ENCODE data around the gene DIS3L2. TPM values are rescaled to one million over a fixed set of nuclear protein-coding genes. Genes with fewer than 3 reads are reported as not detected.
"Not testable (repeated sequence)": the region's sequence is repeated elsewhere in the genome, so short reads cannot be mapped to it uniquely, and the experiment has no call there.

The DIS3L2 gene
- total RNA-seq, 1 donor from 2014 or later: 32.2 TPM

DNA sequence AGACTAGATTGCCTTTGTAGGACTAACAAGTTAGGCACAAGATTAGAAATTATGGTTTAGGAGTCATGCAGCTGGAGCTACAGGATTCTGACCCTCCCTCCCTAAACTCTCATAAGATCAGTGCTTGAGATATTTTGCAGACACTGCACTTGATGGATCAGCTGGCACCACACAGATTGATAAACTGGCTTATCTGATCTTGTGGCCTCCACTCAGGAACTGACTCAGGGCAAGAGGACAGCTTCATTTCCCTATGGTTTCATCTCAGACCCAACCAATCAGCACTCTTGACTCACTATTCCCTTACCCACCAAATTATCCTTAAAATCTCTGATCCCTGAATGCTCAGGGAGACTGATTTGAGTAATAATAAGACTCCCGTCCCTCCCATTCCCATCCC, 152.3 kb downstream of the DIS3L2 start:
- H3K4me3 ChIP-seq: no peak overlapping the region
- no peak for DNase-seq (ENCODE audit: extremely low spot score in 2 of 2)
- H3K4me1 ChIP-seq: no peaks in the 10 kb centered on the region
- no peak overlapping the region for H3K27ac ChIP-seq
- TF ChIP-seq, protein P1, sequence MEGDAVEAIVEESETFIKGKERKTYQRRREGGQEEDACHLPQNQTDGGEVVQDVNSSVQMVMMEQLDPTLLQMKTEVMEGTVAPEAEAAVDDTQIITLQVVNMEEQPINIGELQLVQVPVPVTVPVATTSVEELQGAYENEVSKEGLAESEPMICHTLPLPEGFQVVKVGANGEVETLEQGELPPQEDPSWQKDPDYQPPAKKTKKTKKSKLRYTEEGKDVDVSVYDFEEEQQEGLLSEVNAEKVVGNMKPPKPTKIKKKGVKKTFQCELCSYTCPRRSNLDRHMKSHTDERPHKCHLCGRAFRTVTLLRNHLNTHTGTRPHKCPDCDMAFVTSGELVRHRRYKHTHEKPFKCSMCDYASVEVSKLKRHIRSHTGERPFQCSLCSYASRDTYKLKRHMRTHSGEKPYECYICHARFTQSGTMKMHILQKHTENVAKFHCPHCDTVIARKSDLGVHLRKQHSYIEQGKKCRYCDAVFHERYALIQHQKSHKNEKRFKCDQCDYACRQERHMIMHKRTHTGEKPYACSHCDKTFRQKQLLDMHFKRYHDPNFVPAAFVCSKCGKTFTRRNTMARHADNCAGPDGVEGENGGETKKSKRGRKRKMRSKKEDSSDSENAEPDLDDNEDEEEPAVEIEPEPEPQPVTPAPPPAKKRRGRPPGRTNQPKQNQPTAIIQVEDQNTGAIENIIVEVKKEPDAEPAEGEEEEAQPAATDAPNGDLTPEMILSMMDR (IDR thresholded peaks at IDR 0.05): no peak
- TF ChIP-seq POLR2A (IDR thresholded peaks at IDR 0.05) (no peak), POLR2AphosphoS5 (IDR thresholded peaks at IDR 0.05; ENCODE audit: insufficient read depth in 1 of 2, low read depth in 1 of 2) (no peak)
- intact Hi-C loops (cut with DNase I): no loop called here
- H3K36me3 ChIP-seq: no peaks in the 10 kb centered on the region
- H3K27me3 ChIP-seq: no peaks in the 10 kb centered on the region
- no peaks in the 10 kb centered on the region for H3K9me3 ChIP-seq

DNA sequence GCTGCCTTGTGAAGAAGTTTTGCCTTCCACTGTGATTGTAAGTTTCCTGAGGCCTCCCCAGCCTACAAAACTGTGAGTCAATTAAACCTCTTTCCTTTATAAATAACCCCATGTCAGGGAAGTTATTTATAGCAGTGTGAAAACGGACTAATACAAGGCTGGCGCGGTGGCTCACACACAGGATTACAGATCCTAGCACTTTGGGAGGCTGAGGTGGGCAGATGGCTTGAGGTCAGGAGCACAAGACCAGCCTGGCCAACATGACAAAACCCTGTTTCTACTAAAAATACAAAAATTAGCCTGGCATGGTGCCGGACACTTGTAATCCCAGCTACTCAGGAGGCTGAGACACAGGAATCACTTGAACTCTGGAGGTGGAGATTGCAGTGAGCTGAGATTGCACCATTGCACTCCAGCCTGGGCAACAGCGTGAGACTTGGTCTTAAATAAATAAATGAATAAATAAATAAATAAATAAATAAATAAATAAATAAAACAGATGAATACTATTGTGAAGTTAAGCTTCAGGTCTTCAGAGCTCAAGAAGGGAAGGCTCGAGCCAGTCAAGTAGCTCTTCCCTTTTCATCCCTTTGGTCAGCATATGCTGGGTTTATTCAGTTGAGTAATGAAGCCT, 154.3 kb downstream of the DIS3L2 start:
- H3K27me3 ChIP-seq; intact Hi-C loops (cut with DNase I); H3K36me3 ChIP-seq; H3K9me3 ChIP-seq; H3K4me3 ChIP-seq; DNase-seq (ENCODE audit: extremely low spot score in 2 of 2); H3K27ac ChIP-seq; H3K4me1 ChIP-seq: not testable (repeated sequence)

DNA sequence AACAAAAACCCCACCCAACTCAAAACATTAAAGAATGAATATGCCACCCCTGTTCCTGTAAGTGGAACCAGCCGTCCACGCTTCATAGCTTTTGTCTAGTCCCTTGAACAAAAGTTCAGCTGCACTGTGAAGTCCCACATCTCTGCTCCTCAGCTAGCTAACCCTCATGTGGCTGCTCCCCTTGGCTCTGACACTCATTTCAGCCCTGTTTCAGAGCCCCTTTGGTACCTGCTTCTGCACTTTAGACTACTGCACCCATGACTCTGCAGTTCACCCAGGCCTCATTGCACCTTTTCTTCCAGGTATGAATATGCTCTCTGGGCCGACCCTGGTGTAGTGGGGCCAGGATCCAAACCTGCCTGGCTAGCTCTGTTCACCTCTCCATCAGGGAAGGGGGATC, 155.3 kb downstream of the DIS3L2 start:
- DNase-seq (ENCODE audit: extremely low spot score in 2 of 2): no peak
- TF ChIP-seq, protein P1 (IDR thresholded peaks at IDR 0.05): no peak
- TF ChIP-seq POLR2A (IDR thresholded peaks at IDR 0.05): no peak
- TF ChIP-seq POLR2AphosphoS5 (IDR thresholded peaks at IDR 0.05; ENCODE audit: insufficient read depth in 1 of 2, low read depth in 1 of 2): no peak
- Histone ChIP-seq H3K9me3 (no peaks in the 10 kb centered on the region), H3K4me1 (no peaks in the 10 kb centered on the region), H3K27me3 (no peaks in the 10 kb centered on the region), H3K36me3 (no peaks in the 10 kb centered on the region), H3K27ac (no peak overlapping the region), H3K4me3 (no peak overlapping the region)
- intact Hi-C loops (cut with DNase I): no loop called here

DNA sequence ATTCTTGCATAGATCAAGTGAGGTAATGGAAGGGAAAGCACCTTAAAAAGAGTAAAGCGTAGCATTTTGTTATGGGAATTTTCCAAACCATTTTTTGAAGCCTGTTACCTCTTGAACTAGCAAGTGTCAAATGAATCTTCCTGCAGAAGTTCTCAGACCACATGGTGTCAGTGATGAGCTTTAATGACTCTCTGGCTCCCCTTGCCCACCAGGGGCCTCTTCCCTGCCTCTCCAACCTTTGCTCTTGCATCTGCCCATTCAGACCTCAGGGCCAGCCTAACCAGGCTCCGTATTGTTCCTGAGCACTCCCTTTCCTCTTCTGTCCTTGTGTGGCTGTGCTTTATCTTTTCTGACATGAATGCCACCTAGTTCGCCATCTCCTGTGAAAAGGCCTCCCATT, 155.9 kb downstream of the DIS3L2 start:
- H3K36me3 ChIP-seq: no peaks in the 10 kb centered on the region
- no peaks in the 10 kb centered on the region for H3K9me3 ChIP-seq
- no peak overlapping the region for H3K27ac ChIP-seq
- DNase-seq (ENCODE audit: extremely low spot score in 2 of 2): no peak
- H3K4me1 ChIP-seq: no peaks in the 10 kb centered on the region
- no peak overlapping the region for H3K4me3 ChIP-seq
- TF ChIP-seq, protein P1 (IDR thresholded peaks at IDR 0.05): no peak
- TF ChIP-seq POLR2AphosphoS5 (IDR thresholded peaks at IDR 0.05; ENCODE audit: insufficient read depth in 1 of 2, low read depth in 1 of 2): no peak
- intact Hi-C loops (cut with DNase I): no loop called here
- H3K27me3 ChIP-seq: no peaks in the 10 kb centered on the region

DNA sequence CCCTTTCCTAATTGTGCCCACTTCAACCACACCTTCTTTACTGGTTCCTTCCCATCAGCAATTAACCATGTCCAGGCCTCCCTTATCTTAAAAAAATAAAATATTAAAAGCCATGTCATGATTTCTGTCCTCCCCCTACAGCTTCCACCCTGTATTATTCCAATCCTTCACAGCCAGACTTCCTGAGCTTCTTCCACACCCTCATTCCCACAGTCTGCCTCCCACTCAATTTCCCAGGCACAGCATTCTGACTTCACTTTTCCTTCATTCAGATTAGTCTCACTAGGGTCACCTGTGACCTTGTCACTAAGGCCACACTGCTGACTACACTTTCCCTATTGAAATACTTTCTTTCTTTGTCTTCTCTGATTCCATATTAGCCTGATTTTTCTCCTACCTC, 159.4 kb downstream of the DIS3L2 start:
- no peak overlapping the region for H3K4me3 ChIP-seq
- intact Hi-C loops (cut with DNase I): no loop called here
- H3K9me3 ChIP-seq: no peaks in the 10 kb centered on the region
- no peak for DNase-seq (ENCODE audit: extremely low spot score in 2 of 2)
- TF ChIP-seq POLR2A (IDR thresholded peaks at IDR 0.05) (no peak), POLR2AphosphoS5 (IDR thresholded peaks at IDR 0.05; ENCODE audit: insufficient read depth in 1 of 2, low read depth in 1 of 2) (no peak)
- TF ChIP-seq, protein P1 (IDR thresholded peaks at IDR 0.05): no peak
- no peaks in the 10 kb centered on the region for H3K27me3 ChIP-seq
- no peak overlapping the region for H3K27ac ChIP-seq
- H3K4me1 ChIP-seq: no peaks in the 10 kb centered on the region
- no peaks in the 10 kb centered on the region for H3K36me3 ChIP-seq
